Common myeloid progenitor, CD34-positive (primary cell): ENCODE measurements around the gene KRT81.

Experiments
- CTCF ChIA-PET: fragments of 350-600 bp; sonication (Branson Sonifier 250); formaldehyde crosslinking; loops from one replicate; lab custom pipeline; 2021; ENCODE audit warnings: antibody characterized with exemption; lab: Charles Lee
- POLR2A ChIA-PET: fragments of 350-600 bp; sonication (Branson Sonifier 250); formaldehyde crosslinking; loops from one replicate; lab custom pipeline; 2021; ENCODE audit warnings: antibody characterized with exemption; lab: Charles Lee
- DNase-seq, 3 donors: peaks; one replicate each; pipeline versions ENCODE4 v3.0.0 to v3.0.0-alpha.2; 2013
- H3K27ac ChIP-seq, 2 experiments: 1 replicate in 1 of 2; 2 replicates in 1 of 2; pipeline ENCODE4 v1.7.0; 2013; ENCODE audit warnings: inconsistent platforms in 2 of 2, low read length in 2 of 2, mild to moderate bottlenecking in 2 of 2, low read depth in 1 of 2, moderate library complexity in 1 of 2; ENCODE audit not compliant: severe bottlenecking in 2 of 2, insufficient read depth in 1 of 2, poor library complexity in 1 of 2
- H3K27me3 ChIP-seq, 5 experiments: replicated peaks in 2 of 5; 1 replicate in 3 of 5; 2 replicates in 2 of 5; pipeline versions ENCODE4 v1.6.1 to v1.7.0; 2013; ENCODE audit warnings: low read length in 4 of 5, mild to moderate bottlenecking in 2 of 5, moderate library complexity in 2 of 5, inconsistent platforms in 1 of 5; ENCODE audit not compliant: insufficient read depth in 5 of 5, control insufficient read depth in 4 of 5
- H3K36me3 ChIP-seq, 4 experiments: 1 replicate in 2 of 4; 2 replicates in 2 of 4; pipeline versions ENCODE4 v1.6.1 to v1.7.0; 2013; ENCODE audit warnings: low read length in 3 of 4, control low read depth in 1 of 4, mild to moderate bottlenecking in 1 of 4; ENCODE audit not compliant: control insufficient read depth in 4 of 4, insufficient read depth in 4 of 4
- H3K4me1 ChIP-seq, 4 experiments: 1 replicate in 3 of 4; 2 replicates in 1 of 4; pipeline versions ENCODE4 v1.6.1 to v1.7.1; 2013; ENCODE audit warnings: low read length in 3 of 4, mild to moderate bottlenecking in 3 of 4, control low read depth in 1 of 4, inconsistent platforms in 1 of 4, moderate library complexity in 1 of 4; ENCODE audit not compliant: control insufficient read depth in 4 of 4, insufficient read depth in 4 of 4; ENCODE audit errors: control extremely low read depth in 1 of 4
- H3K4me3 ChIP-seq, 7 experiments: 1 replicate in 4 of 7; 2 replicates in 3 of 7; pipeline versions ENCODE4 v1.5.1 to v1.7.0; 2013; ENCODE audit warnings: mild to moderate bottlenecking in 7 of 7, low read length in 6 of 7, moderate library complexity in 6 of 7, inconsistent platforms in 2 of 7, low read depth in 2 of 7, control low read depth in 1 of 7; ENCODE audit not compliant: insufficient read depth in 4 of 7, control insufficient read depth in 1 of 7; ENCODE audit errors: extremely low read depth in 1 of 7
- H3K9me3 ChIP-seq, 5 experiments: 1 replicate in 4 of 5; 2 replicates in 1 of 5; pipeline versions ENCODE4 v1.6.1 to v1.7.1; 2013; ENCODE audit warnings: low read length in 4 of 5, mild to moderate bottlenecking in 2 of 5, inconsistent platforms in 1 of 5, low read depth in 1 of 5, moderate library complexity in 1 of 5; ENCODE audit not compliant: control insufficient read depth in 4 of 5, insufficient read depth in 2 of 5; ENCODE audit errors: control extremely low read depth in 1 of 5
- WGBS: methylation state at CpG from one replicate; pipeline ENCODE4 v1.1.5; 2013; ENCODE audit not compliant: insufficient coverage; 5-methylcytosine and 5-hydroxymethylcytosine counted together

The KRT81 gene

GRCh38 chr12:52324153-52324444 is 32.8 kb upstream of the KRT81 start:
- Histone ChIP-seq H3K27me3 (peaks cover 2 to 33% (median 11%) of the 10 kb centered on the region in 5 experiments), H3K27ac (no peak overlapping the region), H3K36me3 (no peaks in the 10 kb centered on the region), H3K9me3 (no peaks in the 10 kb centered on the region), H3K4me3 (no peak overlapping the region), H3K4me1 (no peaks in the 10 kb centered on the region)
- ChIA-PET POLR2A (no interaction called here), CTCF (interaction anchor here (1.0 to 12.8 kb wide), 6 partner anchors 15 to 87 kb away, joined by 3 to 151 read pairs (median 4); no protein-coding TSS in a partner anchor)
- 92% methylated on average over 3 of the region's 3 CpGs for WGBS
- no peak for DNase-seq

- Histone ChIP-seq H3K4me3 (no peak overlapping the region), H3K27me3 (peaks cover 2 to 38% (median 12%) of the 10 kb centered on the region in 5 experiments), H3K9me3 (no peaks in the 10 kb centered on the region), H3K27ac (no peak overlapping the region), H3K36me3 (no peaks in the 10 kb centered on the region), H3K4me1 (no peaks in the 10 kb centered on the region)
- POLR2A ChIA-PET = no interaction called here
- CTCF ChIA-PET = interaction anchor here (1.0 to 12.8 kb wide), 2 partner anchors 15 to 53 kb away, joined by 3 to 151 read pairs; no protein-coding TSS in a partner anchor
- WGBS = 95% methylated on average over 10 of the region's 10 CpGs
- DNase-seq = no peak
These were observed 32.2 kb upstream of the KRT81 start for GRCh38 chr12:52323416-52324152.

DNA sequence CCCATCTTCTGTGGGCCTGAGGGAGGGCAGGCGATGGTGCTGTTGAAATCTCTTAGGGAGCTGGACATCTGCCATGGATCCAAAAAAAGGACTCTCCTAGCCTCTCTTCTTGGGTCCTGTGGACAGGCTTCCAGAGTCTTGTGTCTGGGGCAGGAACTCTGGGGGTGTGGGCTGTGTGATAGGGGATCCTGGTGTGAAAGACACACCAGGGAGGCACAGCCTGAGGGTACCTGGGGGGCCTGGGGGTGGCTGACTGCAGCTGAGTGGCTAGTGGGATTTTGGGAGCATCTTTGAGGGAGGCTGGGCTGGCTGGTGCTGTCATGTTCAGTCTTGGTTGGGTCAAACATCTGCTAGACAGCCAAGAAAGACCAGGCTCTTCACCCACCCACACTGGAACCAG is 31.7 kb upstream of the KRT81 start:
- Histone ChIP-seq H3K27me3 (peaks cover 2 to 39% (median 12%) of the 10 kb centered on the region in 5 experiments), H3K9me3 (no peaks in the 10 kb centered on the region), H3K27ac (no peak overlapping the region), H3K4me3 (no peak overlapping the region), H3K4me1 (no peaks in the 10 kb centered on the region), H3K36me3 (no peaks in the 10 kb centered on the region)
- CTCF ChIA-PET = interaction anchor here (1.0 to 12.8 kb wide), 3 partner anchors 14 to 56 kb away, joined by 3 to 151 read pairs (median 4); no protein-coding TSS in a partner anchor
- WGBS = no CpG with 5 or more reads among the region's 1 CpG
- POLR2A ChIA-PET = no interaction called here
- DNase-seq = no peak

GRCh38 chr12:52322069-52322468 is 30.7 kb upstream of the KRT81 start:
- no peak overlapping the region for H3K4me3 ChIP-seq
- no peak overlapping the region for H3K27ac ChIP-seq
- POLR2A ChIA-PET = interaction anchor here (0.7 kb wide), 1 partner anchor 100 kb away, joined by 3 read pairs; no protein-coding TSS in a partner anchor
- CTCF ChIA-PET = interaction anchor here (0.7 to 12.8 kb wide), 5 partner anchors 10 to 549 kb away, joined by 3 to 151 read pairs (median 3); no protein-coding TSS in a partner anchor
- H3K36me3 ChIP-seq = no peaks in the 10 kb centered on the region
- peaks cover 2 to 39% (median 15%) of the 10 kb centered on the region in 5 experiments for H3K27me3 ChIP-seq
- no peaks in the 10 kb centered on the region for H3K9me3 ChIP-seq
- no peak for DNase-seq
- 100% methylated on average over 1 of the region's 1 CpG for WGBS
- no peaks in the 10 kb centered on the region for H3K4me1 ChIP-seq

DNA sequence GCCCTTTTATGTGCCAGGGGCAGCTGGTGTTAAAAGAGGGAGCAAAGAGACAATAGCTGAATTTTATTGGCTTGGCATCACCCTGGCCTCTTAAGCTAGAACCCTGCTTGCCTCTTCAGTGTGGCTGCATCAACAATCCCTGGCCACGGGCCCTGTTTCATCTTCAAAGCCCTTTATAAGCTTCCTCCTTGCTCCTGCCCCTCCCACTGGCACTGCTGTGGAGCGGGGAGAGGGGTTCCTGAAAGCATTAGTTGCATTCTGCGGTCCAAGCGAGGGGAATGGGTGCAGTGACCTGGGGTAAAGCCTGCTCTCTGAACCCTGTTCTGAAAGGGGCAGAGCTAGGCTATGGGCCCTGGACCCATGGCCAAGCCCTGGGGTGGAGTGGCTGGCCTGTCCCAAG is 30.1 kb upstream of the KRT81 start:
- H3K4me1 ChIP-seq = no peaks in the 10 kb centered on the region
- H3K9me3 ChIP-seq = no peaks in the 10 kb centered on the region
- POLR2A ChIA-PET = no interaction called here
- no peaks in the 10 kb centered on the region for H3K36me3 ChIP-seq
- H3K27ac ChIP-seq = no peak overlapping the region
- DNase-seq = no peak
- CTCF ChIA-PET = interaction anchor here (0.7 to 12.8 kb wide), 4 partner anchors 12 to 549 kb away, joined by 3 to 151 read pairs (median 4); no protein-coding TSS in a partner anchor
- peaks cover 2 to 39% (median 15%) of the 10 kb centered on the region in 5 experiments for H3K27me3 ChIP-seq
- WGBS = 82% methylated on average over 4 of the region's 4 CpGs
- no peak overlapping the region for H3K4me3 ChIP-seq

- H3K4me1 ChIP-seq = no peaks in the 10 kb centered on the region
- H3K36me3 ChIP-seq = no peaks in the 10 kb centered on the region
- DNase-seq = no peak
- peaks cover 2 to 39% (median 15%) of the 10 kb centered on the region in 5 experiments for H3K27me3 ChIP-seq
- no peak within 1 kb of the TSS for H3K27ac ChIP-seq
- ChIA-PET POLR2A (no interaction called here), CTCF (interaction anchor here (1.6 to 12.8 kb wide), 2 partner anchors 12 to 54 kb away, joined by 4 to 151 read pairs; no protein-coding TSS in a partner anchor)
- no peak within 1 kb of the TSS for H3K4me3 ChIP-seq
- WGBS = 79% methylated on average over 31 of the region's 35 CpGs
- no peaks in the 10 kb centered on the region for H3K9me3 ChIP-seq
These were observed 29.6 kb upstream of the KRT81 start, which contains the start of gene KRT83 for GRCh38 chr12:52320784-52321400. Gene KRT83 (minus strand): TSS chr12:52321398. CDS start chr12:52321335, 63 bp downstream.
